GM23338 (cell line): ENCODE measurements around the gene ITGA1.

ENCODE experiments used
- CTCF ChIP-seq, 2 experiments: fragments of 200-600 bp in 1 of 2; sonication (generic) in 1 of 2; conservative IDR thresholded peaks; 2 replicates each; pipeline versions ENCODE4 v1.5.1 to v1.6.1; 2016 to 2017; ENCODE audit warnings: antibody characterized with exemption in 2 of 2, low read depth in 2 of 2, mild to moderate bottlenecking in 2 of 2, moderate library complexity in 1 of 2
- EZH2 ChIP-seq: fragments of 200-600 bp; sonication (generic); IDR thresholded peaks from one replicate; pipeline ENCODE4 v1.8.0; 2017; ENCODE audit warnings: antibody characterized with exemption, mild to moderate bottlenecking, low read depth; ENCODE audit not compliant: unreplicated experiment
- EZH2phosphoT487 ChIP-seq: fragments of 200-600 bp; sonication (generic); IDR thresholded peaks from one replicate; pipeline ENCODE4 v1.8.1; 2018; ENCODE audit warnings: antibody characterized with exemption; ENCODE audit not compliant: unreplicated experiment
- POLR2AphosphoS5 ChIP-seq: IDR thresholded peaks from 2 replicates; pipeline ENCODE4 v1.6.1; 2016; ENCODE audit warnings: antibody characterized with exemption, low read depth
- TF ChIP-seq, protein P1 (sequence below): IDR thresholded peaks from one replicate; pipeline ENCODE4 v1.6.1; 2018; ENCODE audit warnings: antibody characterized with exemption; ENCODE audit not compliant: unreplicated experiment

GRCh38 chr5:52886206-52886605, 98.5 kb downstream of the ITGA1 start:
- TF ChIP-seq, protein P1, sequence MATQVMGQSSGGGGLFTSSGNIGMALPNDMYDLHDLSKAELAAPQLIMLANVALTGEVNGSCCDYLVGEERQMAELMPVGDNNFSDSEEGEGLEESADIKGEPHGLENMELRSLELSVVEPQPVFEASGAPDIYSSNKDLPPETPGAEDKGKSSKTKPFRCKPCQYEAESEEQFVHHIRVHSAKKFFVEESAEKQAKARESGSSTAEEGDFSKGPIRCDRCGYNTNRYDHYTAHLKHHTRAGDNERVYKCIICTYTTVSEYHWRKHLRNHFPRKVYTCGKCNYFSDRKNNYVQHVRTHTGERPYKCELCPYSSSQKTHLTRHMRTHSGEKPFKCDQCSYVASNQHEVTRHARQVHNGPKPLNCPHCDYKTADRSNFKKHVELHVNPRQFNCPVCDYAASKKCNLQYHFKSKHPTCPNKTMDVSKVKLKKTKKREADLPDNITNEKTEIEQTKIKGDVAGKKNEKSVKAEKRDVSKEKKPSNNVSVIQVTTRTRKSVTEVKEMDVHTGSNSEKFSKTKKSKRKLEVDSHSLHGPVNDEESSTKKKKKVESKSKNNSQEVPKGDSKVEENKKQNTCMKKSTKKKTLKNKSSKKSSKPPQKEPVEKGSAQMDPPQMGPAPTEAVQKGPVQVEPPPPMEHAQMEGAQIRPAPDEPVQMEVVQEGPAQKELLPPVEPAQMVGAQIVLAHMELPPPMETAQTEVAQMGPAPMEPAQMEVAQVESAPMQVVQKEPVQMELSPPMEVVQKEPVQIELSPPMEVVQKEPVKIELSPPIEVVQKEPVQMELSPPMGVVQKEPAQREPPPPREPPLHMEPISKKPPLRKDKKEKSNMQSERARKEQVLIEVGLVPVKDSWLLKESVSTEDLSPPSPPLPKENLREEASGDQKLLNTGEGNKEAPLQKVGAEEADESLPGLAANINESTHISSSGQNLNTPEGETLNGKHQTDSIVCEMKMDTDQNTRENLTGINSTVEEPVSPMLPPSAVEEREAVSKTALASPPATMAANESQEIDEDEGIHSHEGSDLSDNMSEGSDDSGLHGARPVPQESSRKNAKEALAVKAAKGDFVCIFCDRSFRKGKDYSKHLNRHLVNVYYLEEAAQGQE: no peak
- no peak for TF ChIP-seq CTCF (conservative IDR thresholded peaks at IDR 0.05; ENCODE audit: low read depth in 2 of 2)
- TF ChIP-seq EZH2: no peak
- no peak for TF ChIP-seq POLR2AphosphoS5
- no peak for TF ChIP-seq EZH2phosphoT487
